Inferior parietal cortex (tissue), 1 donor: Measurements from ENCODE around the gene ENTPD3.
A peak's percentile ranks its signal among the peaks of the same experiment; 100 is the strongest.
"Not testable (repeated sequence)": the region's sequence is repeated elsewhere in the genome, so short reads cannot be mapped to it uniquely, and the experiment has no call there.

Experiments
- DNase-seq: peaks from one replicate; pipeline ENCODE4 v3.0.0-alpha.2; 2016; ENCODE audit errors: extremely low spot score

The ENTPD3 gene

GRCh38 chr3:40460481-40460880 is 73.5 kb downstream of the ENTPD3 start:
- DNase-seq = not testable (repeated sequence)

GRCh38 chr3:40461161-40461560 is 74.2 kb downstream of the ENTPD3 start:
- no peak for DNase-seq

- not testable (repeated sequence) for DNase-seq
These were observed 75.9 kb downstream of the ENTPD3 start for GRCh38 chr3:40462838-40463237.

GRCh38 chr3:40463579-40463978 is 76.6 kb downstream of the ENTPD3 start:
- DNase-seq = no peak

GRCh38 chr3:40464339-40465110 is 77.5 kb downstream of the ENTPD3 start:
- no peak for DNase-seq

- no peak for DNase-seq
These were observed 78.1 kb downstream of the ENTPD3 start for GRCh38 chr3:40465111-40465407.

- no peak for DNase-seq
These were observed 78.5 kb downstream of the ENTPD3 start for GRCh38 chr3:40465456-40465855.

GRCh38 chr3:40468018-40468417 is 81.0 kb downstream of the ENTPD3 start:
- no peak for DNase-seq

- DNase-seq = no peak
These were observed 83.7 kb downstream of the ENTPD3 start for GRCh38 chr3:40470701-40471100.

GRCh38 chr3:40476478-40477470 is 89.8 kb downstream of the ENTPD3 start, which contains the start of gene ZNF619:
Gene ZNF619, plus strand, starts transcription at chr3:40477122. Its CDS starts 858 bp downstream, at chr3:40477980.
- DNase-seq = peak; percentile 74

- DNase-seq = peak; percentile 23
These were observed 90.7 kb downstream of the ENTPD3 start for GRCh38 chr3:40477666-40478065.
